Measurements from ENCODE around the gene TNRC6B. TPM values are rescaled to one million over a fixed set of nuclear protein-coding genes. Genes with fewer than 3 reads are reported as not detected.

TNRC6B gene
- total RNA-seq, 6 experiments from 2014 or later, result 30.8 to 36.3 (median 34.3) TPM

- DNase-seq, result no peak
- Mint-ChIP-seq H3K27me3 (ENCODE audit: insufficient read depth) (peaks cover 1% of the 10 kb centered on the region; the same call in 1 of the 2 replicates), H3K4me1 (ENCODE audit: low read depth) (peaks cover 30% of the 10 kb centered on the region), H3K4me3 (no peak overlapping the region), H3K27ac (no peak overlapping the region), H3K9me3 (no peaks in the 10 kb centered on the region), H3K36me3 (ENCODE audit: low read depth) (no peaks in the 10 kb centered on the region; the same call in 1 of the 2 replicates)
- TF ChIP-seq, protein P1, sequence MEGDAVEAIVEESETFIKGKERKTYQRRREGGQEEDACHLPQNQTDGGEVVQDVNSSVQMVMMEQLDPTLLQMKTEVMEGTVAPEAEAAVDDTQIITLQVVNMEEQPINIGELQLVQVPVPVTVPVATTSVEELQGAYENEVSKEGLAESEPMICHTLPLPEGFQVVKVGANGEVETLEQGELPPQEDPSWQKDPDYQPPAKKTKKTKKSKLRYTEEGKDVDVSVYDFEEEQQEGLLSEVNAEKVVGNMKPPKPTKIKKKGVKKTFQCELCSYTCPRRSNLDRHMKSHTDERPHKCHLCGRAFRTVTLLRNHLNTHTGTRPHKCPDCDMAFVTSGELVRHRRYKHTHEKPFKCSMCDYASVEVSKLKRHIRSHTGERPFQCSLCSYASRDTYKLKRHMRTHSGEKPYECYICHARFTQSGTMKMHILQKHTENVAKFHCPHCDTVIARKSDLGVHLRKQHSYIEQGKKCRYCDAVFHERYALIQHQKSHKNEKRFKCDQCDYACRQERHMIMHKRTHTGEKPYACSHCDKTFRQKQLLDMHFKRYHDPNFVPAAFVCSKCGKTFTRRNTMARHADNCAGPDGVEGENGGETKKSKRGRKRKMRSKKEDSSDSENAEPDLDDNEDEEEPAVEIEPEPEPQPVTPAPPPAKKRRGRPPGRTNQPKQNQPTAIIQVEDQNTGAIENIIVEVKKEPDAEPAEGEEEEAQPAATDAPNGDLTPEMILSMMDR (IDR thresholded peaks at IDR 0.05), result no peak
These were observed 33.1 kb downstream of the TNRC6B start for GRCh38 chr22:40210818-40211217.

DNA sequence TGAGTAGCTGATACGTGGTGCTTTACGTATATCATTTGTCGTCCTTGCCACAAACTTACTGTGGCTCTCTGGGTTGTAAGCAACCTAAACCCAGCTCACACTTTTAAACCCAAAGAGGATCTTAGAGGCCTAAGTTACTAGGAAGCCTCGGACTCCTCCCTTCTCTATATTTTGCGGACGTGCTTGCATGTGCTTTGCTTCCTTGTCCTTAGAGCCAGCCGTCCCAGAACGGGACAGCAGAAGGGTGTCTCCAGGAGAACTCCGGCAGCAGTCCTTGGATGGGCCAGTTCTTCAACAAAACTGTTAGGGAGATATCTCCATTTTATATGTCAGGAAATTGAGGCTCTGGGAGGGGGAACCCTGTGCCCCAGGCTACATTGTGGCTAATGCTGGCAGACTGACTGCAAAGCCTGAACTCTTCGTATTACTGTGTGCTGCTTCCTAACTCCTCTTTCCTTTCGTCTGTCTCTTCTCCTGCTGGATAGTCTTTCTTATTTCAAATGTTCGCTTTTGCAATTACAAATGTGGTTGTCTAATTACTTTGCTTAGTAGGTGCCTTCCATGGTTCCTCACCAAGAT, 33.8 kb downstream of the TNRC6B start:
- Mint-ChIP-seq H3K27ac (no peak overlapping the region), H3K36me3 (ENCODE audit: low read depth) (no peaks in the 10 kb centered on the region; the same call in 1 of the 2 replicates), H3K27me3 (ENCODE audit: insufficient read depth) (peaks cover 1% of the 10 kb centered on the region; the same call in 1 of the 2 replicates), H3K4me1 (ENCODE audit: low read depth) (peaks cover 30% of the 10 kb centered on the region), H3K4me3 (no peak overlapping the region), H3K9me3 (no peaks in the 10 kb centered on the region)
- DNase-seq, result no peak
- TF ChIP-seq, protein P1 (IDR thresholded peaks at IDR 0.05), result no peak

DNA sequence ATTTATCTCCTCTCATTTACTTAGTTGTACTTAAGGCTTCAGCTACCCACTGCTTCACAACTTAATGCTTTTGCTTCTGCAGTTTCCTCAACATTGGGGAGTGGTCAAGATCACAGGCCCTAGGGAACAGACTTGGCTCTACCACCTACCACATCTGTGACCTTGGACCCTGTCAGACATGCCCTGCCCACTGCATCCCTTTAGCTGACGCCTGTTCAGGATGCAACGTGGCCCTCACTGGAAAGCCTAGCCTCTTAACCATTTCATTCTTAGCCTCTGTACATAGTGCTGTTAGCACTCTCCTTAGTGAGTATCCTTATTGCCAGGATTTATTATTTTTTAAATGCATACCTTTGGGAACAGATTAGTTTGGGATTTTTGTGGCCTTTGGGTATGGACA, 34.4 kb downstream of the TNRC6B start:
- H3K36me3 Mint-ChIP-seq (ENCODE audit: low read depth), result no peaks in the 10 kb centered on the region
- H3K27me3 Mint-ChIP-seq (ENCODE audit: insufficient read depth), result peaks cover 1% of the 10 kb centered on the region; the same call in 1 of the 2 replicates
- no peak for DNase-seq
- peaks cover 30% of the 10 kb centered on the region for H3K4me1 Mint-ChIP-seq (ENCODE audit: low read depth)
- H3K27ac Mint-ChIP-seq, result no peak overlapping the region
- H3K4me3 Mint-ChIP-seq, result no peak overlapping the region
- TF ChIP-seq, protein P1 (IDR thresholded peaks at IDR 0.05), result no peak
- no peaks in the 10 kb centered on the region for H3K9me3 Mint-ChIP-seq

DNA sequence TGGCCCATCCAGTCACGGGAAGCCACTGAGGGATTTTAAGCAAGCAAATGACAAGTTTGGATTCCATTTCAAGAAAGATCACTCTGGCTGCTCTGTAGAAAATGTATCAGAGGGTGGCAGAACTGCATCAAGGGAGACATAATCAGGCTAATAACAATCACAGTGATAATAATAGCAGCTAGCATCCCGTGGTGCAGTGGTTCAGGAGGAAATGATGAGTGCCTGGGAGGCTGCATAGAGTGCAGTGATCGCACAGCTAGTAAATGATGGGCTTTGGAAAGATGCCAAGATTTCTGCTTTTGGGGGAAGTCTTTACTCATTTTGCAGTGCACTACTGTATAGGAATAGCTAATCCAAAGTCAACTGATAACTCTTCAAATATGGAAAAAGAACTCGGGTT, 35.8 kb downstream of the TNRC6B start:
- Mint-ChIP-seq H3K27ac (no peak overlapping the region), H3K27me3 (ENCODE audit: insufficient read depth) (peaks cover 1% of the 10 kb centered on the region; the same call in 1 of the 2 replicates), H3K4me3 (no peak overlapping the region), H3K36me3 (ENCODE audit: low read depth) (no peaks in the 10 kb centered on the region), H3K4me1 (ENCODE audit: low read depth) (peaks cover 32% of the 10 kb centered on the region), H3K9me3 (no peaks in the 10 kb centered on the region)
- TF ChIP-seq, protein P1 (IDR thresholded peaks at IDR 0.05), result no peak
- DNase-seq, result no peak

DNA sequence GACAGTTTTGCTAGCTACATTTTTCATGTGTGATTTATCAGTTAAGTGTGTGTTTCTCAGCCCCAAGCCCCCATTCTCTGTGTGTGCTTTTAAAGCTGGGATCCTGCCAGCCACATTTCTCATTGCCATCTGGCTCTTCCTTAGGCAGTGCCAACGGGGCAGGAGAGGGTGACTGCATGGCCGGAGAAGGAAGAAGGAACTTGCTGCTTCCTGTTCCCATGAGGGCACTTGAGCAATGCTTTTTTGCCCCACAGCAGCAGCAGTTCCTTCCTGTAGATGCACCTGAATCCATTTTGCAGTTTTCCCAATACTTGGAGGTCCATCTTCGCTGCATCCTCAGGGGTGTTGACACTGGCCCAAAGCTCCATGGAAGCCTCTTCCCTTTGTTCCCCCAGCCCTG, 37.5 kb downstream of the TNRC6B start:
- Mint-ChIP-seq H3K4me1 (ENCODE audit: low read depth) (peaks cover 49% of the 10 kb centered on the region), H3K4me3 (no peak overlapping the region), H3K27ac (0 out of 2 replicates have a peak overlapping the region, but pooled peaks have one; percentile 22), H3K27me3 (ENCODE audit: insufficient read depth) (no peaks in the 10 kb centered on the region; the same call in 1 of the 2 replicates), H3K36me3 (ENCODE audit: low read depth) (no peaks in the 10 kb centered on the region), H3K9me3 (no peaks in the 10 kb centered on the region)
- DNase-seq, result no peak
- TF ChIP-seq, protein P1 (IDR thresholded peaks at IDR 0.05), result no peak

Data from HFFc6 (cell line).